Heart left ventricle (tissue), 13 donors: ENCODE measurements around the gene TTBK1.

ENCODE experiments used
- POLR2A ChIP-seq, 2 donors: fragments of 450-650 bp; IDR thresholded peaks; one replicate each; pipeline ENCODE4 v1.6.1; 2017; ENCODE audit warnings: antibody characterized with exemption in 2 of 2, mild to moderate bottlenecking in 2 of 2, moderate library complexity in 2 of 2
- TF ChIP-seq, protein P1 (sequence below), 12 donors: fragments of 200-600 bp; sonication (generic) in 4 of 12; IDR thresholded peaks; one replicate each; pipeline versions ENCODE4 v1.5.0 to v1.8.0; 2018 to 2022; ENCODE audit warnings: antibody characterized with exemption in 12 of 12, mild to moderate bottlenecking in 5 of 12
- donor health status: ischemic (EF 13 %, LVEDD 7.1; RV severe dilation, severe dysfunction).
- donor health status: DM: no; HTN: yes; CAD: no.
- donor health status: DM: no; HTN: no; CAD: no.
- donor health status: ischemic (EF 25% LVEDD 6.9; RV normal size, moderate dysfunction).
- donor health status: ischemic (EF 25% LVEDD 5.7; RV mildly dilated, moderate dysfunction).
- donor health status: ischemic (EF 35%, LVEDD 5.7; RV mildly dilated, moderate dysfunction).
- donor health status: nonischemic (EF 11% LVEDD 7.7; RV severe dilation, severe dysfunction).
- donor health status: DM: yes; HTN: yes; CAD: no.
- donor health status: PGD.
- donor health status: ischemic (EF 29% LVEDD 5.4; RV normal size, mild dysfunction).
- donor health status: nonischemic (EF 23%, LVEDD 6.1; RV moderate dilation, normal function).

GRCh38 chr6:43222418-43223059, 20.7 kb upstream of the TTBK1 start:
- TF ChIP-seq POLR2A (IDR thresholded peaks at IDR 0.05) = no peak
- TF ChIP-seq, protein P1, sequence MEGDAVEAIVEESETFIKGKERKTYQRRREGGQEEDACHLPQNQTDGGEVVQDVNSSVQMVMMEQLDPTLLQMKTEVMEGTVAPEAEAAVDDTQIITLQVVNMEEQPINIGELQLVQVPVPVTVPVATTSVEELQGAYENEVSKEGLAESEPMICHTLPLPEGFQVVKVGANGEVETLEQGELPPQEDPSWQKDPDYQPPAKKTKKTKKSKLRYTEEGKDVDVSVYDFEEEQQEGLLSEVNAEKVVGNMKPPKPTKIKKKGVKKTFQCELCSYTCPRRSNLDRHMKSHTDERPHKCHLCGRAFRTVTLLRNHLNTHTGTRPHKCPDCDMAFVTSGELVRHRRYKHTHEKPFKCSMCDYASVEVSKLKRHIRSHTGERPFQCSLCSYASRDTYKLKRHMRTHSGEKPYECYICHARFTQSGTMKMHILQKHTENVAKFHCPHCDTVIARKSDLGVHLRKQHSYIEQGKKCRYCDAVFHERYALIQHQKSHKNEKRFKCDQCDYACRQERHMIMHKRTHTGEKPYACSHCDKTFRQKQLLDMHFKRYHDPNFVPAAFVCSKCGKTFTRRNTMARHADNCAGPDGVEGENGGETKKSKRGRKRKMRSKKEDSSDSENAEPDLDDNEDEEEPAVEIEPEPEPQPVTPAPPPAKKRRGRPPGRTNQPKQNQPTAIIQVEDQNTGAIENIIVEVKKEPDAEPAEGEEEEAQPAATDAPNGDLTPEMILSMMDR (IDR thresholded peaks at IDR 0.05) = no peak
